K562 (cell line): Measurements from ENCODE around the gene LIG3. TPM values are rescaled to one million over a fixed set of nuclear protein-coding genes. Genes with fewer than 3 reads are reported as not detected.

ENCODE experiments used
- ATAC-seq: fragments of 200-7000 bp; cut with Tn5 transposase; 3 replicates; pipeline ENCODE4 v1.9.1; 2020; ENCODE audit warnings: moderate library complexity
- BruUV-seq: library from RNA; stranded (reverse); fragments of 400-500 nt; replicated peaks from 2 replicates; lab custom pipeline; 2021; lab: Mats Ljungman, UMichigan
- CTCF ChIA-PET: fragments of 300-600 bp; formaldehyde crosslinking; extraction: SDS; loops from one replicate; lab custom pipeline; 2021; ENCODE audit warnings: low intra/inter-chr PET ratio; lab: Yijun Ruan, JAX
- POLR2A ChIA-PET: fragments of 300-600, 350-650 bp; sonication (Branson Sonifier 250); formaldehyde crosslinking; extraction: SDS; loops from one replicate; lab custom pipeline; 2021; ENCODE audit warnings: antibody characterized with exemption, inconsistent platforms; lab: Yijun Ruan, JAX
- DNase-seq, 4 experiments: peaks; one replicate each; pipeline versions ENCODE4 v3.0.0 to v3.0.0-alpha.2; 2011 to 2018; ENCODE audit warnings: low spot score in 3 of 4, mixed read lengths in 3 of 4; ENCODE audit errors: extremely low read depth in 1 of 4
- FAIRE-seq: peaks from 2 replicates; lab custom pipeline; 2011; peaks lifted over from hg19 to GRCh38; lab: Jason Lieb, UNC
- H2AFZ ChIP-seq: 2 replicates; pipeline ENCODE4 v1.6.0; 2011; ENCODE audit warnings: low read depth, low read length, control low read depth, inconsistent platforms
- H3K27ac ChIP-seq: fragments of 200-600 bp; 3 replicates; pipeline ENCODE4 v1.8.0; 2011; ENCODE audit warnings: low read depth, mild to moderate bottlenecking, control low read depth, inconsistent platforms, low read length, moderate library complexity, mixed read lengths; ENCODE audit errors: extremely low read depth
- H3K27me3 ChIP-seq, 2 experiments: fragments of 300-600 bp in 1 of 2; 2 replicates in 1 of 2; 3 replicates in 1 of 2; pipeline versions ENCODE4 v1.6.0 to v1.8.0; 2011; ENCODE audit warnings: inconsistent platforms in 2 of 2, low read length in 2 of 2, mild to moderate bottlenecking in 1 of 2, mixed read lengths in 1 of 2, moderate library complexity in 1 of 2; ENCODE audit not compliant: control insufficient read depth in 2 of 2, insufficient read depth in 2 of 2
- H3K36me3 ChIP-seq: fragments of 300-600 bp; 3 replicates; pipeline ENCODE4 v1.8.0; 2011; ENCODE audit warnings: mild to moderate bottlenecking, low read length, inconsistent platforms; ENCODE audit not compliant: control insufficient read depth, insufficient read depth
- H3K4me1 ChIP-seq, 2 experiments: fragments of 200-600 bp in 1 of 2; replicated peaks in 1 of 2; 2 replicates in 1 of 2; 3 replicates in 1 of 2; pipeline versions ENCODE4 v1.5.1 to v1.8.0; 2011; ENCODE audit warnings: inconsistent platforms in 2 of 2, low read length in 2 of 2, mild to moderate bottlenecking in 1 of 2, mixed read lengths in 1 of 2, moderate library complexity in 1 of 2; ENCODE audit not compliant: control insufficient read depth in 2 of 2, insufficient read depth in 2 of 2
- H3K4me2 ChIP-seq: 2 replicates; pipeline ENCODE4 v1.6.1; 2011; ENCODE audit warnings: low read length, control low read depth, inconsistent platforms, mixed read lengths; ENCODE audit not compliant: insufficient read depth
- H3K4me3 ChIP-seq: fragments of 200-600 bp; sonication (generic), shearing (Covaris generic); 2 replicates; pipeline ENCODE4 v1.5.1; 2016; ENCODE audit warnings: control low read depth, inconsistent platforms
- H3K79me2 ChIP-seq: fragments of 200-600 bp; 3 replicates; pipeline ENCODE4 v1.8.0; 2011; ENCODE audit warnings: low read length, inconsistent platforms; ENCODE audit not compliant: control insufficient read depth, insufficient read depth
- H3K9ac ChIP-seq, 2 experiments: 2 replicates each; pipeline versions ENCODE4 v1.6.0 to v1.6.1; 2011; ENCODE audit warnings: low read depth in 2 of 2, low read length in 2 of 2, control low read depth in 1 of 2, inconsistent platforms in 1 of 2, mild to moderate bottlenecking in 1 of 2, mixed read lengths in 1 of 2; ENCODE audit not compliant: insufficient read depth in 1 of 2
- H3K9me1 ChIP-seq: one replicate; pipeline ENCODE4 v1.6.0; 2011; ENCODE audit warnings: inconsistent platforms, mild to moderate bottlenecking, low read length, moderate library complexity; ENCODE audit not compliant: control insufficient read depth, insufficient read depth
- H3K9me3 ChIP-seq: replicated peaks from 2 replicates; pipeline ENCODE4 v1.5.1; 2011; ENCODE audit warnings: low read depth, low read length, inconsistent platforms; ENCODE audit not compliant: control insufficient read depth, insufficient read depth
- H4K20me1 ChIP-seq: replicated peaks from 2 replicates; pipeline ENCODE4 v1.6.1; 2011; ENCODE audit warnings: low read length, inconsistent platforms, mixed read lengths; ENCODE audit not compliant: control insufficient read depth, insufficient read depth
- ADNP ChIP-seq: fragments of 200-800 bp; sonication (Bioruptor generic); IDR thresholded peaks from 2 replicates; pipeline ENCODE4 v1.6.1; 2016; ENCODE audit warnings: missing genetic modification characterization, missing compliant biosample characterization
- ARID1B ChIP-seq: fragments of 450-650 bp; IDR thresholded peaks from 2 replicates; pipeline ENCODE4 v1.6.1; 2016; ENCODE audit warnings: antibody characterized with exemption, mild to moderate bottlenecking, inconsistent platforms
- BCL6 ChIP-seq: fragments of 250-450 bp; sonication (Bioruptor Pico); IDR thresholded peaks from 2 replicates; pipeline ENCODE4 v1.4.0; 2020
- E4F1 ChIP-seq: fragments of 250-450 bp; sonication (Bioruptor Pico); IDR thresholded peaks from 2 replicates; pipeline ENCODE4 v1.5.0; 2021; ENCODE audit warnings: mild to moderate bottlenecking, borderline replicate concordance
- EHMT2 ChIP-seq: fragments of 450-650 bp; IDR thresholded peaks from 2 replicates; pipeline ENCODE4 v1.6.1; 2018; ENCODE audit warnings: antibody characterized with exemption
- EP400 ChIP-seq: fragments of 450-650 bp; IDR thresholded peaks from 2 replicates; pipeline ENCODE4 v1.6.1; 2017; ENCODE audit warnings: antibody characterized with exemption, mild to moderate bottlenecking, moderate library complexity
- MYNN ChIP-seq, 2 experiments: sonication (generic); formaldehyde crosslinking in 1 of 2; IDR thresholded peaks; 2 replicates each; pipeline versions ENCODE4 v1.5.0 to v1.6.1; 2016 to 2020; ENCODE audit warnings: antibody characterized with exemption in 1 of 2, missing genetic modification reagents in 1 of 2
- NCOA2 ChIP-seq, 2 experiments: fragments of 450-650 bp; IDR thresholded peaks; 2 replicates each; pipeline ENCODE4 v1.6.1; 2018; ENCODE audit warnings: mild to moderate bottlenecking in 2 of 2, moderate library complexity in 1 of 2; ENCODE audit not compliant: partially characterized antibody in 2 of 2
- NCOA4 ChIP-seq: fragments of 450-650 bp; IDR thresholded peaks from 2 replicates; pipeline ENCODE4 v1.6.1; 2018; ENCODE audit warnings: mild to moderate bottlenecking; ENCODE audit not compliant: partially characterized antibody
- PBX2 ChIP-seq, 2 experiments: IDR thresholded peaks in 1 of 2; conservative IDR thresholded peaks in 1 of 2; 2 replicates each; pipeline ENCODE4 v1.6.1; 2016; ENCODE audit warnings: low read depth in 2 of 2, mild to moderate bottlenecking in 1 of 2, missing compliant biosample characterization in 1 of 2, missing genetic modification characterization in 1 of 2, moderate library complexity in 1 of 2
- PTBP1 ChIP-seq: fragments of 200-400 bp; formaldehyde crosslinking; IDR thresholded peaks from 2 replicates; pipeline ENCODE4 v1.6.1; 2017; ENCODE audit warnings: low read depth, low read length
- YY1 ChIP-seq, 3 experiments: IDR thresholded peaks; 2 replicates each; pipeline ENCODE4 v1.6.1; 2011; ENCODE audit warnings: low read length in 2 of 3, mild to moderate bottlenecking in 2 of 3, moderate library complexity in 2 of 3, borderline replicate concordance in 1 of 3, control low read depth in 1 of 3, low read depth in 1 of 3; ENCODE audit not compliant: insufficient read depth in 3 of 3, insufficient replicate concordance in 2 of 3, control insufficient read depth in 1 of 3, insufficient read length in 1 of 3; ENCODE audit errors: extremely low read depth in 1 of 3
- ZBTB17 ChIP-seq: fragments of 450-650 bp; formaldehyde crosslinking; IDR thresholded peaks from 2 replicates; pipeline ENCODE4 v1.4.0; 2020; ENCODE audit warnings: mild to moderate bottlenecking
- ZFX ChIP-seq: sonication (generic); formaldehyde crosslinking; IDR thresholded peaks from 2 replicates; pipeline ENCODE4 v1.8.0; 2022; ENCODE audit warnings: mild to moderate bottlenecking, missing genetic modification reagents, moderate library complexity
- ZNF324 ChIP-seq: fragments of 250-450 bp; sonication (Bioruptor Pico); IDR thresholded peaks from 2 replicates; pipeline ENCODE4 v1.4.0; 2020; ENCODE audit warnings: mild to moderate bottlenecking
- ZNF644 ChIP-seq: fragments of 200-800 bp; sonication (Bioruptor generic); IDR thresholded peaks from 2 replicates; pipeline ENCODE4 v1.6.1; 2016; ENCODE audit warnings: low read depth, missing genetic modification characterization, missing compliant biosample characterization
- WGBS: fragments of 100-300 bp; shearing (Covaris generic); methylation state at CpG from one replicate; pipeline ENCODE4 v1.1.6; 2016; ENCODE audit warnings: low coverage, mixed read lengths; ENCODE audit not compliant: insufficient coverage; ENCODE audit errors: missing lambda C conversion rate; 5-methylcytosine and 5-hydroxymethylcytosine counted together
- in situ Hi-C: fragments of 300-500 bp; cut with MboI; formaldehyde crosslinking; loops from 4 replicates; pipeline ENCODE4 v1.15.0; 2018; ENCODE audit warnings: inconsistent platforms, mixed read lengths
- intact Hi-C: fragments of 100-400 bp; cut with micrococcal nuclease; formaldehyde crosslinking; loops from 2 replicates; pipeline ENCODE4 v1.14.2; 2022
- polyA plus RNA-seq, 8 experiments: library from polyadenylated mRNA; depleted of rRNA in 4 of 8; stranded (reverse) in 5 of 8; unstranded in 3 of 8; fragments of >200 nt; fragmentation: Nextera tagmentation in 2 of 8; fragmentation: Illumina TruSeq in 1 of 8; extraction: Ambion mirVana in 2 of 8; extraction: Trizol in 1 of 8; gene quantifications; 2 replicates each; pipeline versions ENCODE4 v1.2.1 to v1.2.3, GENCODE V29; 2011 to 2014; ENCODE audit warnings: inconsistent platforms in 1 of 8, missing spikeins in 1 of 8
- total RNA-seq, 7 experiments: library from RNA; depleted of rRNA in 6 of 7; stranded (reverse); fragments of >200 nt in 6 of 7; fragmentation: Illumina TruSeq in 2 of 7; extraction: Trizol in 2 of 7; gene quantifications; 2 replicates each; pipeline versions ENCODE4 v1.2.1 to v1.2.3, GENCODE V29; 2011 to 2021; ENCODE audit warnings: low replicate concordance in 1 of 7

The LIG3 gene
- total and polyA plus RNA-seq, 9 of the 15 experiments (the other 6 are each of a cell fraction or from before 2014, with no cell fraction given) = 7.6 to 75.0 (median 43.0) TPM

GRCh38 chr17:35022536-35023063 is 42.3 kb downstream of the LIG3 start:
- TF ChIP-seq ZNF324 (CRISPR knock-in tag) (no peak), NCOA2 (IDR thresholded peaks at IDR 0.05; ENCODE audit: partially characterized antibody in 2 of 2) (no peak), E4F1 (no peak), BCL6 (CRISPR knock-in tag) (no peak), ARID1B (no peak), YY1 (IDR thresholded peaks at IDR 0.05; ENCODE audit: borderline replicate concordance in 1 of 3, control insufficient read depth in 1 of 3, extremely low read depth in 1 of 3, insufficient read depth in 3 of 3, insufficient read length in 1 of 3, insufficient replicate concordance in 2 of 3, low read depth in 1 of 3, low read length in 2 of 3) (no peak), EHMT2 (no peak), ZNF644 (tag) (no peak), PBX2 (CRISPR knock-in tag; IDR thresholded peaks at IDR 0.05; ENCODE audit: low read depth) (no peak), PBX2 (tag; conservative IDR thresholded peaks at IDR 0.05; ENCODE audit: low read depth) (no peak), ADNP (no peak), ZFX (CRISPR knock-in tag) (no peak), MYNN (IDR thresholded peaks at IDR 0.05) (no peak), MYNN (CRISPR knock-in tag; IDR thresholded peaks at IDR 0.05) (no peak), NCOA4 (no peak), ZBTB17 (no peak), PTBP1 (no peak), EP400 (no peak)
- Histone ChIP-seq H3K36me3 (peaks cover 19% of the 10 kb centered on the region; the same call in 2 of the 3 replicates), H2AFZ (no peak overlapping the region), H3K9me3 (no peaks in the 10 kb centered on the region), H3K9ac (no peak overlapping the region), H4K20me1 (no peaks in the 10 kb centered on the region), H3K27ac (no peak overlapping the region), H3K4me2 (no peak overlapping the region), H3K9me1 (no peaks in the 10 kb centered on the region), H3K27me3 (no peaks in the 10 kb centered on the region), H3K4me3 (no peak overlapping the region), H3K79me2 (no peaks in the 10 kb centered on the region), H3K4me1 (no peaks in the 10 kb centered on the region)
- in situ Hi-C loops (no loop called here), intact Hi-C loops (no loop called here)
- ChIA-PET CTCF (no interaction called here), POLR2A (interaction anchor here (0.9 to 1.1 kb wide), 3 partner anchors 8 to 18 kb away, joined by 3 to 4 read pairs (median 3); no protein-coding TSS in a partner anchor)
- ATAC-seq = no peak
- BruUV-seq = no TSS peak
- DNase-seq = no peak
- WGBS = 57% methylated on average over 8 of the region's 8 CpGs
- FAIRE-seq = no peak
